CD4-positive, alpha-beta T cell (primary cell): ENCODE data around the gene BRINP2. TPM values are rescaled to one million over a fixed set of nuclear protein-coding genes. Genes with fewer than 3 reads are reported as not detected.

Experiments
- ATAC-seq: fragments of 200-7000 bp; cut with Tn5 transposase; one replicate; pipeline ENCODE4 v1.10.0; 2022; ENCODE audit warnings: mild to moderate bottlenecking; ENCODE audit not compliant: poor library complexity
- CTCF ChIA-PET: fragments of 350-600 bp; sonication (Branson Sonifier 250); formaldehyde crosslinking; loops from one replicate; lab custom pipeline; 2021; ENCODE audit warnings: antibody characterized with exemption, inconsistent platforms; lab: Charles Lee
- POLR2A ChIA-PET: fragments of 350-600 bp; sonication (Branson Sonifier 250); formaldehyde crosslinking; loops from one replicate; lab custom pipeline; 2021; ENCODE audit warnings: antibody characterized with exemption, inconsistent platforms; lab: Charles Lee
- DNase-seq, 14 experiments: peaks; one replicate each; pipeline ENCODE4 v3.0.0-alpha.2; 2013 to 2020; ENCODE audit warnings: mixed read lengths in 2 of 14
- H3K27ac ChIP-seq, 2 donors: one replicate each; pipeline versions ENCODE4 v1.5.1 to v1.7.0; 2013; ENCODE audit warnings: low read length in 2 of 2, low read depth in 1 of 2, mild to moderate bottlenecking in 1 of 2
- H3K27me3 ChIP-seq, 2 experiments: 1 replicate in 1 of 2; 2 replicates in 1 of 2; pipeline versions ENCODE4 v1.6.1 to v1.7.0; 2013; ENCODE audit warnings: low read length in 2 of 2, control low read depth in 1 of 2, mild to moderate bottlenecking in 1 of 2, moderate library complexity in 1 of 2; ENCODE audit not compliant: insufficient read depth in 2 of 2, control insufficient read depth in 1 of 2
- H3K36me3 ChIP-seq: one replicate; pipeline ENCODE4 v1.6.1; 2013; ENCODE audit warnings: low read length, control low read depth; ENCODE audit not compliant: insufficient read depth
- H3K4me1 ChIP-seq: one replicate; pipeline ENCODE4 v1.6.1; 2013; ENCODE audit warnings: low read length, control low read depth; ENCODE audit not compliant: insufficient read depth
- H3K4me3 ChIP-seq: one replicate; pipeline ENCODE4 v1.5.1; 2013; ENCODE audit warnings: mild to moderate bottlenecking, low read length, moderate library complexity
- H3K9me3 ChIP-seq, 2 experiments: 1 replicate in 1 of 2; 2 replicates in 1 of 2; pipeline versions ENCODE4 v1.6.1 to v1.7.0; 2013; ENCODE audit warnings: low read length in 2 of 2, mild to moderate bottlenecking in 2 of 2, control low read depth in 1 of 2, moderate library complexity in 1 of 2; ENCODE audit not compliant: control insufficient read depth in 1 of 2, insufficient read depth in 1 of 2
- H3K27ac Mint-ChIP-seq: one replicate; pipeline ENCODE4 v1.8.0; 2020; ENCODE audit warnings: mixed read lengths
- H3K27me3 Mint-ChIP-seq: one replicate; pipeline ENCODE4 v1.8.0; 2021; ENCODE audit warnings: mixed read lengths
- H3K36me3 Mint-ChIP-seq: one replicate; pipeline ENCODE4 v1.8.0; 2021; ENCODE audit warnings: low read depth, mixed read lengths
- H3K4me1 Mint-ChIP-seq: one replicate; pipeline ENCODE4 v1.8.0; 2021; ENCODE audit warnings: low read depth, mixed read lengths
- H3K4me3 Mint-ChIP-seq: one replicate; pipeline ENCODE4 v1.8.0; 2020; ENCODE audit warnings: mild to moderate bottlenecking, mixed read lengths
- H3K9me3 Mint-ChIP-seq: one replicate; pipeline ENCODE4 v1.8.0; 2020; ENCODE audit warnings: mixed read lengths
- intact Hi-C, 2 experiments: fragments of 100-400 bp; cut with DNase I in 1 of 2; cut with micrococcal nuclease in 1 of 2; formaldehyde crosslinking; loops; one replicate each; pipeline versions ENCODE4 v1.15.1 to v1.9.0; 2023 to 2025; cut with DNase I, micrococcal nuclease
- total RNA-seq, 174 experiments: library from RNA in 2 of 174; stranded (reverse) in 2 of 174; gene quantifications; one replicate each; pipeline ENCODE4 v1.2.3 and lab custom pipeline; 2021 to 2026
- TF ChIP-seq, protein P1 (sequence below): fragments of 200-600 bp; IDR thresholded peaks from one replicate; pipeline ENCODE4 v1.8.0; 2022; ENCODE audit warnings: antibody characterized with exemption, mild to moderate bottlenecking

The BRINP2 gene
- total RNA-seq, 2 experiments from 2014 or later = not detected

GRCh38 chr1:177190308-177190970 lies 19.7 kb downstream of the BRINP2 start:
- ATAC-seq (no peak), DNase-seq (no peak)
- Histone ChIP-seq H3K36me3 (no peaks in the 10 kb centered on the region), H3K4me1 (no peaks in the 10 kb centered on the region), H3K9me3 (no peaks in the 10 kb centered on the region), H3K27me3 (no peaks in the 10 kb centered on the region), H3K4me3 (no peak overlapping the region), H3K27ac (no peak overlapping the region)
- Mint-ChIP-seq H3K27me3 (peaks cover 10% of the 10 kb centered on the region), H3K4me1 (no peaks in the 10 kb centered on the region), H3K9me3 (peaks cover 2% of the 10 kb centered on the region), H3K27ac (no peak overlapping the region), H3K36me3 (no peaks in the 10 kb centered on the region), H3K4me3 (no peak overlapping the region)
- intact Hi-C loops = no loop called here
- ChIA-PET CTCF (no interaction called here), POLR2A (no interaction called here)
- TF ChIP-seq, protein P1, sequence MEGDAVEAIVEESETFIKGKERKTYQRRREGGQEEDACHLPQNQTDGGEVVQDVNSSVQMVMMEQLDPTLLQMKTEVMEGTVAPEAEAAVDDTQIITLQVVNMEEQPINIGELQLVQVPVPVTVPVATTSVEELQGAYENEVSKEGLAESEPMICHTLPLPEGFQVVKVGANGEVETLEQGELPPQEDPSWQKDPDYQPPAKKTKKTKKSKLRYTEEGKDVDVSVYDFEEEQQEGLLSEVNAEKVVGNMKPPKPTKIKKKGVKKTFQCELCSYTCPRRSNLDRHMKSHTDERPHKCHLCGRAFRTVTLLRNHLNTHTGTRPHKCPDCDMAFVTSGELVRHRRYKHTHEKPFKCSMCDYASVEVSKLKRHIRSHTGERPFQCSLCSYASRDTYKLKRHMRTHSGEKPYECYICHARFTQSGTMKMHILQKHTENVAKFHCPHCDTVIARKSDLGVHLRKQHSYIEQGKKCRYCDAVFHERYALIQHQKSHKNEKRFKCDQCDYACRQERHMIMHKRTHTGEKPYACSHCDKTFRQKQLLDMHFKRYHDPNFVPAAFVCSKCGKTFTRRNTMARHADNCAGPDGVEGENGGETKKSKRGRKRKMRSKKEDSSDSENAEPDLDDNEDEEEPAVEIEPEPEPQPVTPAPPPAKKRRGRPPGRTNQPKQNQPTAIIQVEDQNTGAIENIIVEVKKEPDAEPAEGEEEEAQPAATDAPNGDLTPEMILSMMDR = no peak

DNA sequence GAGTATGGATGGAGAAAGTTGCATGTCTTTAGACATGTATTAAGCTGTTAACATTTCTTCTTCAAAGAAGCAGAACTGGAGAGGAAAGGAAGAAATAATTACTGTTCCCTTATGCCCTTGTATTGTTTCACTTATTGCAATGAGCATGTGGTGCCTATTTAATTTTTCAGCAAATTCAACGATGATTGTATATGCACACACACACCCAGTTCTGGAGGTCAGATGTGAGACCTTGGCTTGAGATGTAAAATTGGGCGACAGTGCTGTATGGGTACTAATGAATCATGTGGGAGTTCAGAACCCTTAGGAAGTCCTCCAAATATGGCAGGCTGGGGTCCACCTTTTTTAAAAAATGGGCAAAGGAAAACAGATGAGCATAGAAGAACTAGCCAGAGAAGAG lies 27.5 kb downstream of the BRINP2 start:
- Histone ChIP-seq H3K4me3 (no peak overlapping the region), H3K9me3 (no peaks in the 10 kb centered on the region), H3K27me3 (no peaks in the 10 kb centered on the region), H3K4me1 (no peaks in the 10 kb centered on the region), H3K27ac (no peak overlapping the region), H3K36me3 (no peaks in the 10 kb centered on the region)
- Mint-ChIP-seq H3K27me3 (no peaks in the 10 kb centered on the region), H3K4me3 (no peak overlapping the region), H3K9me3 (no peaks in the 10 kb centered on the region), H3K4me1 (no peaks in the 10 kb centered on the region), H3K36me3 (no peaks in the 10 kb centered on the region), H3K27ac (no peak overlapping the region)
- DNase-seq = no peak
- ChIA-PET CTCF (no interaction called here), POLR2A (no interaction called here)
- intact Hi-C loops = no loop called here
- ATAC-seq = no peak
- TF ChIP-seq, protein P1 = no peak

DNA sequence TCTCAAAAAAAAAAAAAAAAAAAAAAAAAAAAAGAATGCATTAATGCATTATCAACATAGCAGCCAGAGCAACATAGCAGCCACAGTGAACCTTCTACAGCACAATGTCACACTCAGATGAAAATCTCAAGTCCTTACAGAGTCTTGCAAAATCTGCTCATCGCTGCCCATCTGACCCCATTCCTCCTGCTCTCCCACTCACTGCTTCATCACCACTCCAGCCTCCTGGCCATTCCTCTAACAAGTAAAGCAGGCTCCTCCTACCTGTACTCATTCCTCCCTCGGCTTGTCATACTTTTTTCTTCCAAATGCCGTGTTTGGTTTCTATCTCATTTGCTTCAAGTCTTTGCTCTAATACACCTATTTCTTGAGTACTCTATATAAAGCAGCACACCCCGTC lies 29.5 kb downstream of the BRINP2 start:
- H3K4me3 Mint-ChIP-seq = no peak overlapping the region
- POLR2A ChIA-PET = no interaction called here

More for the DNA sequence above, 29.5 kb downstream of the BRINP2 start:
- H3K9me3 Mint-ChIP-seq = no peaks in the 10 kb centered on the region
- H3K36me3 Mint-ChIP-seq = no peaks in the 10 kb centered on the region
- H3K4me1 Mint-ChIP-seq = no peaks in the 10 kb centered on the region
- DNase-seq (no peak), ATAC-seq (no peak)
- TF ChIP-seq, protein P1 = no peak
- H3K27ac Mint-ChIP-seq = no peak overlapping the region
- Histone ChIP-seq H3K4me1 (no peaks in the 10 kb centered on the region), H3K36me3 (no peaks in the 10 kb centered on the region), H3K9me3 (no peaks in the 10 kb centered on the region), H3K4me3 (no peak overlapping the region), H3K27me3 (no peaks in the 10 kb centered on the region), H3K27ac (no peak overlapping the region)
- intact Hi-C loops = no loop called here
- no peaks in the 10 kb centered on the region for H3K27me3 Mint-ChIP-seq
- CTCF ChIA-PET = no interaction called here
